SK-N-SH treated with all-trans-retinoic acid at 6 μM for 48 hours (cell line): ENCODE data around the gene FBXL16.

Experiments used
- ATAC-seq: fragments of 200-7000 bp; cut with Tn5 transposase; 3 replicates; pipeline ENCODE4 v1.9.1; 2020; ENCODE audit warnings: mild to moderate bottlenecking, moderate library complexity
- ARNTL ChIP-seq: fragments of 450-650 bp; formaldehyde crosslinking; IDR thresholded peaks from 2 replicates; pipeline ENCODE4 v1.5.0; 2020; ENCODE audit warnings: low read depth, mild to moderate bottlenecking, moderate library complexity, borderline replicate concordance
- BACH2 ChIP-seq: fragments of 250-450 bp; sonication (Bioruptor Pico); IDR thresholded peaks from 2 replicates; pipeline ENCODE4 v1.9.0; 2021; ENCODE audit warnings: mild to moderate bottlenecking, borderline replicate concordance
- CSDC2 ChIP-seq: fragments of 250-450 bp; sonication (Bioruptor Pico); IDR thresholded peaks from 2 replicates; pipeline ENCODE4 v1.5.0; 2020; ENCODE audit warnings: mild to moderate bottlenecking, moderate library complexity
- ESRRG ChIP-seq: fragments of 250-450 bp; sonication (Bioruptor Pico); IDR thresholded peaks from 2 replicates; pipeline ENCODE4 v1.6.1; 2021; ENCODE audit warnings: mild to moderate bottlenecking
- GLIS3 ChIP-seq: fragments of 250-450 bp; sonication (Bioruptor Pico); IDR thresholded peaks from 2 replicates; pipeline ENCODE4 v1.5.0; 2020; ENCODE audit warnings: mild to moderate bottlenecking, moderate library complexity
- OSR1 ChIP-seq: fragments of 250-450 bp; sonication (Bioruptor Pico); IDR thresholded peaks from 2 replicates; pipeline ENCODE4 v1.8.0; 2022; ENCODE audit warnings: moderate library complexity, mild to moderate bottlenecking, inconsistent platforms
- PATZ1 ChIP-seq: fragments of 250-450 bp; sonication (Bioruptor Pico); IDR thresholded peaks from 2 replicates; pipeline ENCODE4 v1.8.0; 2020; ENCODE audit warnings: mild to moderate bottlenecking, moderate library complexity, borderline replicate concordance
- PPARA ChIP-seq: fragments of 250-450 bp; sonication (Bioruptor Pico); IDR thresholded peaks from 2 replicates; pipeline ENCODE4 v1.5.0; 2020; ENCODE audit warnings: mild to moderate bottlenecking, borderline replicate concordance
- RARB ChIP-seq: fragments of 250-450 bp; sonication (Bioruptor Pico); IDR thresholded peaks from 2 replicates; pipeline ENCODE4 v1.8.0; 2021; ENCODE audit warnings: mild to moderate bottlenecking, moderate library complexity
- SNAI2 ChIP-seq: fragments of 250-450 bp; sonication (Bioruptor Pico); IDR thresholded peaks from 2 replicates; pipeline ENCODE4 v1.5.0; 2020; ENCODE audit warnings: mild to moderate bottlenecking, moderate library complexity
- TCF4 ChIP-seq: fragments of 250-450 bp; sonication (Bioruptor Pico); IDR thresholded peaks from 2 replicates; pipeline ENCODE4 v1.8.0; 2021; ENCODE audit warnings: mild to moderate bottlenecking, moderate library complexity, borderline replicate concordance
- TOX ChIP-seq: fragments of 250-450 bp; sonication (Bioruptor Pico); IDR thresholded peaks from 2 replicates; pipeline ENCODE4 v1.8.0; 2021; ENCODE audit warnings: mild to moderate bottlenecking, moderate library complexity, borderline replicate concordance
- TSHZ2 ChIP-seq: fragments of 250-450 bp; sonication (Bioruptor Pico); IDR thresholded peaks from 2 replicates; pipeline ENCODE4 v1.5.0; 2020; ENCODE audit warnings: mild to moderate bottlenecking, moderate library complexity
- ZC3H10 ChIP-seq: fragments of 250-450 bp; sonication (Bioruptor Pico); IDR thresholded peaks from 2 replicates; pipeline ENCODE4 v1.5.1; 2021; ENCODE audit warnings: mild to moderate bottlenecking, moderate library complexity
- ZFP3 ChIP-seq: fragments of 250-450 bp; sonication (Bioruptor Pico); IDR thresholded peaks from 2 replicates; pipeline ENCODE4 v1.5.0; 2020; ENCODE audit warnings: mild to moderate bottlenecking, moderate library complexity
- ZFP30 ChIP-seq: fragments of 450-650 bp; formaldehyde crosslinking; IDR thresholded peaks from 2 replicates; pipeline ENCODE4 v1.5.0; 2022; ENCODE audit warnings: mild to moderate bottlenecking, moderate library complexity
- ZNF565 ChIP-seq: fragments of 450-650 bp; formaldehyde crosslinking; conservative IDR thresholded peaks from 2 replicates; pipeline ENCODE4 v1.5.0; 2020; ENCODE audit warnings: low read depth, mild to moderate bottlenecking, moderate library complexity
- ZNF70 ChIP-seq: fragments of 450-650 bp; formaldehyde crosslinking; IDR thresholded peaks from 2 replicates; pipeline ENCODE4 v1.5.0; 2020; ENCODE audit warnings: mild to moderate bottlenecking, moderate library complexity
- ZNF8 ChIP-seq: fragments of 450-650 bp; formaldehyde crosslinking; IDR thresholded peaks from 2 replicates; pipeline ENCODE4 v1.5.0; 2020; ENCODE audit warnings: mild to moderate bottlenecking, moderate library complexity
- TF ChIP-seq, protein P1 (sequence below): fragments of 250-450 bp; sonication (Bioruptor Pico); IDR thresholded peaks from 2 replicates; pipeline ENCODE4 v1.8.0; 2021; ENCODE audit warnings: low read depth, mild to moderate bottlenecking, moderate library complexity, borderline replicate concordance
- TF ChIP-seq, protein P2 (sequence below): fragments of 250-450 bp; sonication (Bioruptor Pico); IDR thresholded peaks from 2 replicates; pipeline ENCODE4 v1.5.1; 2020; ENCODE audit warnings: low read depth, mild to moderate bottlenecking, moderate library complexity
- TF ChIP-seq, protein P3 (sequence below): fragments of 250-450 bp; sonication (Bioruptor Pico); IDR thresholded peaks from 2 replicates; pipeline ENCODE4 v1.5.1; 2021; ENCODE audit warnings: mild to moderate bottlenecking, moderate library complexity

FBXL16 gene

DNA sequence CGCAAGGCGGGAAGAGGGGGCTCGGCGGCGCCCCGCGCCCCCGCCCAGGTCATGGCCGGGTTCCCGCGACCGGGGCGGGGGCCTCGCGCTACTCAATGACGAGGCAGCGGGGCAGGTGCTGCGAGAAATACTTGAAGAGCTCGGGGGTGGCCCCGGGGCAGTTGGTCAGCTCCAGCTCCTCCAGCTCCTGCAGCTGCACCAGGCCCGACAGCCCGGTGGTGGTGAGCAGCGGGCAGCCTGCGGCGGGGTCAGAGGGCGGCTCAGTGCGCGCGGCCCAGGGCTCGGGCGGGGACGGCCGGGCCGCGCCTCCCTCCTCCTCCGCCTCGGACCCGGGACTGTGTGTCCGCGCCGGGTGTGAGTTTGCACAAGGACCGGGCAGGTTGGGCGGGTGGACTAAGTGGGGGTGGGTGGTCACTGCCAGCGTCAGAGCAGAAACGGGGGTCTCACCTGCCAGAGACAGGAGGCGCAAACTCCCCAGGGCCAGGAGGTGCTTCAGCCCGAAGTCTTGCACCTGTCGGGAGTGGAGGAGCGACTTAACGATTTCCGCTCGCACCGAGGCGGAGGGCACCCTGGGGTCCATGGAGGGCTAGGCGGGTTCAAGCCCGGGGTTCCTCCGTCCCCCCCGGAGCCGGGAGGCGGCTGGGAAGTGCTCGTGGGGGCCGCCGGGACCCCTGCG lies 11.3 kb downstream of the FBXL16 start:
- TF ChIP-seq SNAI2 (CRISPR knock-in tag): no peak
- TF ChIP-seq, protein P1, sequence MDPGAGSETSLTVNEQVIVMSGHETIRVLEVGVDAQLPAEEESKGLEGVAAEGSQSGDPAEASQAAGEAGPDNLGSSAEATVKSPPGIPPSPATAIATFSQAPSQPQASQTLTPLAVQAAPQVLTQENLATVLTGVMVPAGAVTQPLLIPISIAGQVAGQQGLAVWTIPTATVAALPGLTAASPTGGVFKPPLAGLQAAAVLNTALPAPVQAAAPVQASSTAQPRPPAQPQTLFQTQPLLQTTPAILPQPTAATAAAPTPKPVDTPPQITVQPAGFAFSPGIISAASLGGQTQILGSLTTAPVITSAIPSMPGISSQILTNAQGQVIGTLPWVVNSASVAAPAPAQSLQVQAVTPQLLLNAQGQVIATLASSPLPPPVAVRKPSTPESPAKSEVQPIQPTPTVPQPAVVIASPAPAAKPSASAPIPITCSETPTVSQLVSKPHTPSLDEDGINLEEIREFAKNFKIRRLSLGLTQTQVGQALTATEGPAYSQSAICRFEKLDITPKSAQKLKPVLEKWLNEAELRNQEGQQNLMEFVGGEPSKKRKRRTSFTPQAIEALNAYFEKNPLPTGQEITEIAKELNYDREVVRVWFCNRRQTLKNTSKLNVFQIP (CRISPR knock-in tag): no peak
- TF ChIP-seq GLIS3 (CRISPR knock-in tag): no peak
- TF ChIP-seq, protein P2, sequence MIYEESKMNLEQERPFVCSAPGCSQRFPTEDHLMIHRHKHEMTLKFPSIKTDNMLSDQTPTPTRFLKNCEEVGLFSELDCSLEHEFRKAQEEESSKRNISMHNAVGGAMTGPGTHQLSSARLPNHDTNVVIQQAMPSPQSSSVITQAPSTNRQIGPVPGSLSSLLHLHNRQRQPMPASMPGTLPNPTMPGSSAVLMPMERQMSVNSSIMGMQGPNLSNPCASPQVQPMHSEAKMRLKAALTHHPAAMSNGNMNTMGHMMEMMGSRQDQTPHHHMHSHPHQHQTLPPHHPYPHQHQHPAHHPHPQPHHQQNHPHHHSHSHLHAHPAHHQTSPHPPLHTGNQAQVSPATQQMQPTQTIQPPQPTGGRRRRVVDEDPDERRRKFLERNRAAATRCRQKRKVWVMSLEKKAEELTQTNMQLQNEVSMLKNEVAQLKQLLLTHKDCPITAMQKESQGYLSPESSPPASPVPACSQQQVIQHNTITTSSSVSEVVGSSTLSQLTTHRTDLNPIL (CRISPR knock-in tag): no peak
- TF ChIP-seq ARNTL (CRISPR knock-in tag): no peak
- no peak for TF ChIP-seq RARB (CRISPR knock-in tag)
- no peak for TF ChIP-seq OSR1 (CRISPR knock-in tag)
- no peak for ATAC-seq

GRCh38 chr16:693766-694165 lies 11.8 kb downstream of the FBXL16 start:
- TF ChIP-seq TCF4 (CRISPR knock-in tag): no peak
- no peak for TF ChIP-seq ZNF70 (CRISPR knock-in tag)
- TF ChIP-seq ZNF565 (CRISPR knock-in tag): no peak
- TF ChIP-seq, protein P3, sequence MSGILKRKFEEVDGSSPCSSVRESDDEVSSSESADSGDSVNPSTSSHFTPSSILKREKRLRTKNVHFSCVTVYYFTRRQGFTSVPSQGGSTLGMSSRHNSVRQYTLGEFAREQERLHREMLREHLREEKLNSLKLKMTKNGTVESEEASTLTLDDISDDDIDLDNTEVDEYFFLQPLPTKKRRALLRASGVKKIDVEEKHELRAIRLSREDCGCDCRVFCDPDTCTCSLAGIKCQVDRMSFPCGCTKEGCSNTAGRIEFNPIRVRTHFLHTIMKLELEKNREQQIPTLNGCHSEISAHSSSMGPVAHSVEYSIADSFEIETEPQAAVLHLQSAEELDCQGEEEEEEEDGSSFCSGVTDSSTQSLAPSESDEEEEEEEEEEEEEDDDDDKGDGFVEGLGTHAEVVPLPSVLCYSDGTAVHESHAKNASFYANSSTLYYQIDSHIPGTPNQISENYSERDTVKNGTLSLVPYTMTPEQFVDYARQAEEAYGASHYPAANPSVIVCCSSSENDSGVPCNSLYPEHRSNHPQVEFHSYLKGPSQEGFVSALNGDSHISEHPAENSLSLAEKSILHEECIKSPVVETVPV (CRISPR knock-in tag): no peak
- no peak for TF ChIP-seq OSR1 (CRISPR knock-in tag)
- no peak for TF ChIP-seq PPARA (CRISPR knock-in tag)
- TF ChIP-seq BACH2 (CRISPR knock-in tag): no peak
- TF ChIP-seq SNAI2 (CRISPR knock-in tag): no peak
- TF ChIP-seq CSDC2 (CRISPR knock-in tag): no peak
- no peak for TF ChIP-seq ESRRG (CRISPR knock-in tag)
- no peak for TF ChIP-seq RARB (CRISPR knock-in tag)
- no peak for TF ChIP-seq ZC3H10
- no peak for TF ChIP-seq ZNF8
- no peak for TF ChIP-seq ZFP30 (CRISPR knock-in tag)
- ATAC-seq: no peak

DNA sequence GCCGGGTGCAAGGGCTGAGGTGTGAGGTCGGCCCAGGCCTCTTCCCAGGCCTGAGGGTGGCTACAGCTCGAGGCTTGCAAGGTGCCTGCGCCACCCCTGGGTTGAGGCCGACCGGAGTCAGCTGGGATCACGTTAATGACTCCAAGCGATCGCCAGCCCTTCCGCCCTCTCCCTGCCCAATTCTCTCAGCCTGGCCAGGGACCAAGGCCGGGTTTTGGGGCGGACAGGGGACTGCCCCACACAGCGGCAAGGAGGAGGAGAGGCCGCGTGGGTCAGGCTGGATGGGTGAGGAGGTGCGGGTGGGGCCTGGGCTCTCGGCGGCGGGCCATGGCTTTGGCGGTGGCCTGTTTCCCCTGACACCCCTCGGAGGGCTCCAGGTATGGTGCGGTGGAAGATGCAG lies 12.2 kb downstream of the FBXL16 start:
- TF ChIP-seq PATZ1 (CRISPR knock-in tag) (no peak), ZFP3 (no peak), TSHZ2 (CRISPR knock-in tag) (no peak), TOX (no peak), ZNF565 (CRISPR knock-in tag) (no peak), OSR1 (CRISPR knock-in tag) (no peak), ZFP30 (CRISPR knock-in tag) (no peak), PPARA (CRISPR knock-in tag) (no peak), ARNTL (CRISPR knock-in tag) (no peak), ZNF8 (no peak), RARB (CRISPR knock-in tag) (no peak)
- TF ChIP-seq, protein P1 (CRISPR knock-in tag): no peak
- no peak for ATAC-seq
